NCI-H1105 treated with DMSO at 0.1 percent for 48 hours (cell line): ENCODE results near the gene SLC9A1.

Experiments used
- DNase-seq: peaks from one replicate; lab custom pipeline; 2025; lab: John Stamatoyannopoulos, UW

Gene SLC9A1

GRCh38 chr1:27102707-27103468 is 52.0 kb downstream of the SLC9A1 start:
- DNase-seq: peak; percentile 19

DNA sequence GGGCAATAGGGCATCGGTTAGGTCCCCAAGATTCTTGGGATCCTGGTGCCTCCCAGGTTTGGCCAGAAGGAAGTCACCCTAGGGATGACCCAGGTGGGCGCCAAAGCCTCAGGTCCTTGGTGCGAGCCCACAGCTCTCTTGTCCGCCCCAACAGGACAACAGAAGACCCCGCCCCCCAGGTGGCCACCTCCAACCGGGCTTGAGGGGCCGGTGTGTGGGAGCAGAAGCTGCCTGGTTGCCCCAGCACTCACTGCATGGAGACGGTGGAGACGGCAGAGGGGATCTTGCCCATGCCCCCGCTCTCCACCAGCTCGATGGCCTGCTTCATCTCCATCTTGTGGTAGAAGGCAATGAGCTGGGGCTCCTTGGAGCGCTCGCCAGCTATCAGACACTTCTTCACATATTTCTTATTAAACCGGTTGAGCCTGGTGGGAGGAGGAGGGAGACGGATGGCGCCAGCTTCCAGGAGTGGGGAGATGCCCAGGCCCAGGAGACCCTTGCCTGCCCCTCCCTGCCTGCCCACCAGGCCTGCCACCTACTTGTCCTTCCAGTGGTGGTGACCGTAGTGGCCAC is 52.7 kb downstream of the SLC9A1 start:
- DNase-seq: no peak

DNA sequence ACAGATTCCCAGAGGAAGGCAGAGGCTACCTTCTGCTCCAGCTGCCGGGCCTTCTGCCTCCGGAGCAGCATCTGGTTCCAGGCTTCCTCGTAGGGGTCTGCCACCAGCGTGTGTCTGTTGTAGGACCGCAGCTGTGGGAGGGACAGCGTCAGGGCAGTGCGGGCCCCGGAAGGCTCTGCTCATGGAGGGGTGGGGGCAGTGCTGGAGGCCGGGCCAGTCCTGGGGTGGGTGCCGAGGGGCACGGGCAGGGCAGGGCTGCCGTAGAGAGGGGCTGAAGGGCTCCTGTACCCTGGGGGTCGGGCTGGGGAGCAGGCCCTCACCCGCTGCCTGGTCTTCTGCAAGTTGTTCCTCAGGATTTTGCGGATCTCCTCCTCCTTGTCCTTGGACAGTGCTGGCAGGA is 53.2 kb downstream of the SLC9A1 start:
- no peak for DNase-seq

DNA sequence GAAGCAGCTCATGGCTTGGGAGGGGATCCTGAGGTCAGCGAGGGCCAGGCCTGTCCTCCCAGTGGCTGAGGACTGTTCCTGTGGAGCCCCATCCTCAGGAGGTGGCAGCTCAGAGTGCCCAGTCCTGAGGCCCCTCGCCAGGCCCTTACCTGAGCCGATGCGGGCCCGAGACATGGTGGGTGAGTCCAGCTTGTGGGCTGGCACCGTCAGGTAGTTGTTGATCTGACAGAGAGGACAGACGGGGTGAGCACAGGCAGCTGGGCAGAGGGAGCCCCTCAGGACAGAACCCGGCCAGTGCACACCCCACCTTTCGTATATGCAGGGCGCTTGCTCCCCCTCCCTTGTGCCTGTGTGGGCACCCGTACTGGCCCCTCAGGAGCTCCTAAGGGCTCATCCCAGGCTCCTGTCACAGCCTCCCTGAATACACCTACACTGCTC is 53.9 kb downstream of the SLC9A1 start:
- DNase-seq: no peak

- no peak for DNase-seq
Measured at GRCh38 chr1:27100335-27101053, 54.4 kb downstream of the SLC9A1 start.

DNA sequence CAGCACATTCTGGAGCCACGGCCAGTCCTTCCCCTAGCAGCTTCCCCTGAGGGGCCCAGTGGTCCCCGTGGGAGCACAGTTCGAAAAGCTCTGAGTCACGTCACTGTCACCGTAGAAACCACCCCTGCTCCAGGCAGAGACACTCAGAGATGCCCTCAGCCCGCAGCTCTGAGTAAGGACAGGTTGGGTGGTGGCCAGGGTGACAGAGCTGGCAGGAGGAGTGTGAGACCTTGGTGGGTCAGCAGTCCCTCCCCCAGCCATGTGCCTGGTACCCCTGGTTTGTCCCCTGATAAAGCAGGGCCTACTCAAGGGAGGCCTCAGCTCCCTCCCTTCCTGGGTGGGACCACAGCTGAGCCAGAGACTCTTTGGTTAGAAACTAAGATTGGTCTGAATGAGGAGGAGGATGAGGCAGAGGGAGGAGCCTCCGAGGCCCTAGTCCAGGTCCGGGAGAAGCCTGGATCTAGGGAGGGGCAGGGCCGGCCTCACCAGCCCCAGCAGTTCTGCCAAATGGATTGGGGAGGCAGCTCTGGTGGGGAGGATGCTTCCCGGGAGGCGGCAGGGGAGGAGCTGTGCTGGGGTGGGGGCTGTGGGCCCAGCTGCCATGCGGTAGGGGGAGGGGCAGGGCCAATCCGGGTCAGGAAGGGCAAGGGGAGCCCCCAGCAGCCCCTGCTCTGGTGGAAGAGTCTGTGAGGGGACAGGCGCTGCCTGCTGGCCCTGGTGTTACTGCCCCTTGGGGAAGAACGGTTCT is 55.2 kb downstream of the SLC9A1 start:
- no peak for DNase-seq

DNA sequence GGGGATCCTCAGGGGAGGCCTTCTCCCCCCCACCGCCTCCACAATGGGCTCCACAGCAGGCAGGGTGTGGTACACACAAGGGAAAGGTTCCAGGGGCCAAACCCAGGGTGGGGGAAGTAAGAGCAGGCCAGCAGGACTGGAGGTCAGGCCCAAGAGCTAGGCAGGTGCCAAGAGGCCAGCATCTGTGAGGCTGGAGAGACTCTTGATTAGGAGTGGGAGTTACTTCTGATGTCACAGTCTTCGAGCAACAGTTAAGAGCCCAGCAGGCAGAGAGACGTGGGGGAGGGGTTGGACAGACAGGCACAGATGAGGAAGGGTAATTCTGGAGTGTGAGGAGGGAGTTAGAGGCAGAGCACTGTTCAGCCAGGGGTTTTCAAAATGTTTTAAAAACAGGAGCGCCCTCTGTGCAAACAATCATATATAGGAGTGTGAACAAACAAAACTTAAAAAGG is 55.8 kb downstream of the SLC9A1 start:
- no peak for DNase-seq

DNA sequence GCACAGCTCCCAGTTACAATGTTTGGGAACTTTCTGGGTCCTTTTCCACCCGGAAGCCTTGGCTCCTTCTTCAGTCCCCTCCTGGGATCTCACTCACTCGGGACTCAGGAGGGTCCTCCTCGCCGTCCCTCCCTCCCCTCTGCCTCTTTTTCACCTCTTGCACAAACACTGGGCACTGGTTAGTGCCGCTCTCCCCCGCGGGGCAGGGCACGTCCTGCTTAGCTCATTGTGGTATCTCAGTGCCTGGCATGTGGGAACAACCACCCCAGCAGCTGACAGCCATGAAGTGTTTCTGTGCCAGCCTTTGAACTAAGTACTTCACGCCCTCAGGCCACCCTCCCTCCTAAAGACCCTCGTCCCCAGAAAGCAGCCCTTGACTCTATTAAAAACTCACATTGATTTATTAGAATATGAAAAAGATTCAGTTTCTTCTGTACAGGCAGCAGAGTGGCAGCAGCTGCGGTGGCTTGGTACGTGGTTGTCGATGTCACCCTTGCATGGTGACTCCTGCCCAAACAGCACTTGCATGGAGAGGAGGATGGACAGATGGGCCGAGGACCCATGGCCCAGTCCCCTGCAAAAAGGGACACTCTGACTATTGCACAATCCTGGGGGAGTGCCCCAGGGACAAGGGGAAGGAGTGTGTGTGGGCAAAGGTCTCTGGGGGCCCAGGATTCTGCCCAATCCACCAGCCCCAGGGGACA is 56.3 kb downstream of the SLC9A1 start:
- DNase-seq: no peak

GRCh38 chr1:27097484-27097917 is 57.4 kb downstream of the SLC9A1 start:
- peak; percentile 66 for DNase-seq

- DNase-seq: no peak
Measured at GRCh38 chr1:27095576-27095975, 59.3 kb downstream of the SLC9A1 start.

GRCh38 chr1:27092888-27093287 is 62.0 kb downstream of the SLC9A1 start:
- DNase-seq: no peak

GRCh38 chr1:27090911-27091310 is 64.0 kb downstream of the SLC9A1 start:
- DNase-seq: no peak

- no peak for DNase-seq
Measured at GRCh38 chr1:27087371-27088220, 67.3 kb downstream of the SLC9A1 start.

- no peak for DNase-seq
Measured at GRCh38 chr1:27086628-27087027, 68.3 kb downstream of the SLC9A1 start.

DNA sequence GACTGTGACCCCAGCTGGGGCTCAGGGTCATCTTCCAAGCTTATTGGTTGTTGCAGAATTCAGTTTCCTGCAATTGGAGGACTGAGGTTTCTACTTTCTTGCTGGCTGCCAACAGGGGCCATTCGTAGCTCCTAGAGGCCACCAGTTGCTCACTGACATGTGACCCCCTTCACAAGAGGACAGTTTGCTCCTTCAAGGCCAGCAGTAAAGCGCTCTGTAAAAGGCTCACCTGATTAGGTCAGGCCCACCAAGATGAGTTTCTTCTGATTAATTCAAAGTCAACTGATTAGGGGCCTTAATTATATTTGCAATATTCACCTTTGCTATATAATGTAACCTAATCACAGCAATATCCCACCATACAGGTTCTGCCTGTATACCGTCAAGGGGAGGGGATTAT is 68.9 kb downstream of the SLC9A1 start:
- DNase-seq: no peak

GRCh38 chr1:27084107-27084506 is 70.8 kb downstream of the SLC9A1 start:
- no peak for DNase-seq

GRCh38 chr1:27077968-27078367 is 77.0 kb downstream of the SLC9A1 start:
- no peak for DNase-seq

- DNase-seq: no peak
Measured at GRCh38 chr1:27076803-27077202, 78.1 kb downstream of the SLC9A1 start.

DNA sequence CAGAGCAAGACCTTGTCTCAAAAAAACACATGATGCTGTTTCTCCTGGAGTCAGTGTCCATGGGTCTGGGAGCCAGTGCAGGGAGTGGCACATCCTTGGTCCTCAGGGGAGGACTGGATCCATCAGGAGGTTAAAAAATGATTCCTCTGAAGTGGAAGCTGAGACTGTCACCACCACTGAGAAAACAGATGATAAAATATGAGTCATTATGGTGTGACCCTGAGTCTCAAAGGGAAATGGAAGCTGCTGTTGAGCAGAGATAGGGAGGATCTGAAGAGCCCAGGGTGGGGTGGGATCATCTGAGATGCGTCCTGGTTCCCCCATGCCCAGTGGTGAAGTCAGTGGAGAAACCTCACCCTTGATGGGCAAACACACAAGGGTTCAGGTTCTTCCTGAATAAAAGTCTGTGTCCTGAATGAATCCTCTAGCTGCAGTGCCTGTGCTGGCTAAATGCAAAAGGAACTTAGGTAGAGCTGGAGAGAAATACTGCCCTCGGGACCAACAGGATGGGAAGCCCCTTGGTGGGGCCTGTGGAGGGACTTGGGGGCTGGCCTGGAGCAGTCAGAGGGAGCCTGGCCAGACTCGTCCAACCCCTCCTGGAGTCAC is 80.6 kb downstream of the SLC9A1 start:
- no peak for DNase-seq

DNA sequence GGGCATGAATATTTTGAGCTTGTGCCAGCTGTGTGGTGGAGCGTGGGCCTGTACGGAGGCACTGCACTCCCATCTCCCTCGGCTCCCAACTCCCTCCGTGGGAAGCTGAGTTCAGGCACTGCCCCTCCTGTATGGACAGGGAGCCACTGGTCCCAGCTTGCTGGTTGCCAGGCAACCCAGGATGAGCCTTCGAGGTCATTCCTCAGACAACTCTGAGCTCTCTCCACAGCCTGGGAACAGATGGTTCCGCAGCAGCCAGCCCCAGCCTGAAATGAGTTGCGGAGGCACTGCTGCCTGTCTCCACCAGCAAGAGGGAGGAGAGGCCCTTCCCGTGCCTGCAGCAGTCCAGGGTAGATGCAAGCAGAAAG is 83.9 kb downstream of the SLC9A1 start:
- DNase-seq: no peak
